ENCODE data around the gene LARP6. TPM values are rescaled to one million over a fixed set of nuclear protein-coding genes. Genes with fewer than 3 reads are reported as not detected.

LARP6 gene
- total RNA-seq, 1 donor from 2014 or later, result 135 TPM

DNA sequence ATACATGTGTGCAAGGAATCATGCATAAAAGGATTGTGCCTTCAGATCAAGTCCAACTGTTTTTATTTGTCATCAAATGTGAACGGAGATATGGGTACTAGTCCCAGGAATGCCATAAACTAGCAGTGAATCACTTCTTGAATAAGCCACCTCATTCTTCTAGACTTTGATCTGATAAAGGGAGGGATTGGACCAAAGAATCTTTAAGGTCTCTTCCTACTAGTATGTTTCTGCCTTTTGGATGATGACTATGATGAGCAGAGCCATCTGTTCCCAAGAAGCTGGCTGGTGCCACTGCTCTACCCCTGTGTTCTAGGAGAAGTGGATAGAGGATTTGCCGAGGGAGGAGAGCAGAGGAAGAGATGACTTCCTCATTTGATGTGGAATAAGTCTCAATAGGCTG is 61.8 kb downstream of the LARP6 start:
- H3K27ac Mint-ChIP-seq (ENCODE audit: unreplicated experiment), result peak overlapping the region; percentile 99
- TF ChIP-seq, protein P1, sequence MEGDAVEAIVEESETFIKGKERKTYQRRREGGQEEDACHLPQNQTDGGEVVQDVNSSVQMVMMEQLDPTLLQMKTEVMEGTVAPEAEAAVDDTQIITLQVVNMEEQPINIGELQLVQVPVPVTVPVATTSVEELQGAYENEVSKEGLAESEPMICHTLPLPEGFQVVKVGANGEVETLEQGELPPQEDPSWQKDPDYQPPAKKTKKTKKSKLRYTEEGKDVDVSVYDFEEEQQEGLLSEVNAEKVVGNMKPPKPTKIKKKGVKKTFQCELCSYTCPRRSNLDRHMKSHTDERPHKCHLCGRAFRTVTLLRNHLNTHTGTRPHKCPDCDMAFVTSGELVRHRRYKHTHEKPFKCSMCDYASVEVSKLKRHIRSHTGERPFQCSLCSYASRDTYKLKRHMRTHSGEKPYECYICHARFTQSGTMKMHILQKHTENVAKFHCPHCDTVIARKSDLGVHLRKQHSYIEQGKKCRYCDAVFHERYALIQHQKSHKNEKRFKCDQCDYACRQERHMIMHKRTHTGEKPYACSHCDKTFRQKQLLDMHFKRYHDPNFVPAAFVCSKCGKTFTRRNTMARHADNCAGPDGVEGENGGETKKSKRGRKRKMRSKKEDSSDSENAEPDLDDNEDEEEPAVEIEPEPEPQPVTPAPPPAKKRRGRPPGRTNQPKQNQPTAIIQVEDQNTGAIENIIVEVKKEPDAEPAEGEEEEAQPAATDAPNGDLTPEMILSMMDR (IDR thresholded peaks at IDR 0.05), result no peak

GRCh38 chr15:70791259-70791658 is 62.7 kb downstream of the LARP6 start:
- Mint-ChIP-seq H3K9me3 (ENCODE audit: low read depth) (no peaks in the 10 kb centered on the region), H3K4me1 (ENCODE audit: low read depth) (peaks cover 60% of the 10 kb centered on the region), H3K36me3 (ENCODE audit: low read depth) (no peaks in the 10 kb centered on the region), H3K4me3 (ENCODE audit: unreplicated experiment) (no peak overlapping the region), H3K27me3 (ENCODE audit: low read depth) (no peaks in the 10 kb centered on the region), H3K27ac (ENCODE audit: unreplicated experiment) (no peak overlapping the region)
- TF ChIP-seq, protein P1 (IDR thresholded peaks at IDR 0.05), result no peak
- DNase-seq (ENCODE audit: low spot score), result no peak

More for the DNA sequence above, 61.8 kb downstream of the LARP6 start:
- Mint-ChIP-seq H3K4me1 (ENCODE audit: low read depth) (peaks cover 67% of the 10 kb centered on the region), H3K36me3 (ENCODE audit: low read depth) (no peaks in the 10 kb centered on the region), H3K4me3 (ENCODE audit: unreplicated experiment) (no peak overlapping the region), H3K27me3 (ENCODE audit: low read depth) (no peaks in the 10 kb centered on the region), H3K9me3 (ENCODE audit: low read depth) (no peaks in the 10 kb centered on the region)
- no peak for DNase-seq (ENCODE audit: low spot score)

DNA sequence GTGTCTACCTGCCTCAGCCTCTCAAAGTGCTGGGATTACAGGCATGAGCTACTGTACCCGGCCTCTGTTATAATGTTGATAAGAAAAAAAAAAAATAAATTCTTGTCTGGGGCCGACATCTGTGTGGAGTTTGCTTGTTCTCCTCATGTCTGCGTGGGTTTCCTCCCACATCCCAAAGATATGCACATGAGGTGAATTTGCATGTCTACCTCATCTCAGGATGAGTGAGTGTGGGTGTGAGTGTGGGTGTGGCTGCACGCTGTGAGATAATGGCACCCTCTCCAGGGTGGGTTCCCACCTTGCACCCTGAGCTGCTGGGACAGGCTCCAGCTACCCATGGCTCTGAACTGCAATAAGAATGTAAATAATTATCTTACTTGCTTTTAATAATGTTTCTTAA is 64.7 kb downstream of the LARP6 start:
- no peaks in the 10 kb centered on the region for H3K27me3 Mint-ChIP-seq (ENCODE audit: low read depth)
- no peaks in the 10 kb centered on the region for H3K36me3 Mint-ChIP-seq (ENCODE audit: low read depth)
- TF ChIP-seq, protein P1 (IDR thresholded peaks at IDR 0.05), result no peak
- peaks cover 42% of the 10 kb centered on the region for H3K4me1 Mint-ChIP-seq (ENCODE audit: low read depth)
- no peak overlapping the region for H3K27ac Mint-ChIP-seq (ENCODE audit: unreplicated experiment)
- DNase-seq (ENCODE audit: low spot score), result no peak
- H3K9me3 Mint-ChIP-seq (ENCODE audit: low read depth), result no peaks in the 10 kb centered on the region
- H3K4me3 Mint-ChIP-seq (ENCODE audit: unreplicated experiment), result no peak overlapping the region

DNA sequence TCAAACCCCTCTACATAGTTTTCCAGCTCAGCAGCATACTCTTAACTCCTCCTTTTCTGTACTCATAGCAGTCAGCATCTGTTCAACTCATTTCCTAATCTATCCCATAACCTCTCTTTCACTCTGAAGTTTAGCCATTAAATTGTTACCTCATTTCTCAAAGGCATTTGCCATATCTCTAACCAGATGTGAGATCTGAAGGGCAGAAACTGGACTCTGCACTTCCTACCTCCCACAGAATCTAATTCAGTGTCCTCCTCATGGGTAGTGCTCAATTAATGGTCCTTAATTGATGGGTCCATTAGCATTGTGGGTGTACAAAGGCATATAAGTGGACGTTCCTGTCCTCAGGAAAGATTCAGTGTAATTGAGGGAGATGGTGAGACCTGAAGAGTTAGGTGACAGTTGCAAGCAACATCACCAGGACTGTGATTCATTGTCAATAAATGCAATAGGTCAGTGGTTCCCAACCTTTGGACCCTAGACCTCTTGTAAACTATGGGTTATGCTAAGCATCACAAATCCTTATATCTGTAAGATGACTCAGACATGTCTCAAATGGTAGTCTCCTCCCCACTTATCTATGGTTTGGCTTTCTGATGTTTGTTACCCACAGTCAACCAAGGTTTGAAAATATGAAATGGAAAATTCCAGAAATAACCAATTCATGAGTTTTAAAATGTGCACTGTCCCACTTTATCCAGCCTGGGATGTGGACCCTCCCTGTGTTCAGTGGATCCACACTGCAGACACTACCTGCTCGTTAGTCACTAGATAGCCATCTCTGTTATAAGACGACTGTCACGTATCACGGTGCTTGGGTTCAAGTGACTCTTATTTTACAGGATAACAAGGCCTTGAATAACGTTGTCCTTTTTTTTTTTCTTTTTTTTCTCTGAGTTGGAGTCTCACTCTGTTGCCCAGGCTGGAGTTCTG is 65.6 kb downstream of the LARP6 start:
- no peaks in the 10 kb centered on the region for H3K36me3 Mint-ChIP-seq (ENCODE audit: low read depth)
- no peak for DNase-seq (ENCODE audit: low spot score)
- H3K27ac Mint-ChIP-seq (ENCODE audit: unreplicated experiment), result peak overlapping the region; percentile 12
- no peaks in the 10 kb centered on the region for H3K27me3 Mint-ChIP-seq (ENCODE audit: low read depth)
- TF ChIP-seq, protein P1 (IDR thresholded peaks at IDR 0.05), result no peak
- peaks cover 41% of the 10 kb centered on the region for H3K4me1 Mint-ChIP-seq (ENCODE audit: low read depth)
- no peaks in the 10 kb centered on the region for H3K9me3 Mint-ChIP-seq (ENCODE audit: low read depth)
- no peak overlapping the region for H3K4me3 Mint-ChIP-seq (ENCODE audit: unreplicated experiment)

- H3K4me3 Mint-ChIP-seq (ENCODE audit: unreplicated experiment), result no peak overlapping the region
- peaks cover 28% of the 10 kb centered on the region for H3K4me1 Mint-ChIP-seq (ENCODE audit: low read depth)
- H3K36me3 Mint-ChIP-seq (ENCODE audit: low read depth), result no peaks in the 10 kb centered on the region
- DNase-seq (ENCODE audit: low spot score), result no peak
- H3K9me3 Mint-ChIP-seq (ENCODE audit: low read depth), result no peaks in the 10 kb centered on the region
- TF ChIP-seq, protein P1 (IDR thresholded peaks at IDR 0.05), result no peak
- H3K27me3 Mint-ChIP-seq (ENCODE audit: low read depth), result no peaks in the 10 kb centered on the region
- no peak overlapping the region for H3K27ac Mint-ChIP-seq (ENCODE audit: unreplicated experiment)
Measured at GRCh38 chr15:70786996-70787395, 67.0 kb downstream of the LARP6 start.
